ENCODE results near the gene NBAS. TPM values are rescaled to one million over a fixed set of nuclear protein-coding genes. Genes with fewer than 3 reads are reported as not detected.

NBAS gene
- total and polyA plus RNA-seq, 2 of the 4 experiments (the other 2 are of a cell fraction) = 22.3 to 105 TPM

- BruUV-seq (replicated peaks) = no TSS peak
- Histone ChIP-seq H2BK5ac (ENCODE audit: low read depth, low read length, poor library complexity, severe bottlenecking) (no peak overlapping the region), H4K20me1 (ENCODE audit: insufficient read depth, low read length) (no peaks in the 10 kb centered on the region), H4K91ac (ENCODE audit: insufficient read depth, low read depth, low read length) (no peak overlapping the region), H3K36me3 (ENCODE audit: control insufficient read depth, insufficient read depth, low read length) (peaks cover 9% of the 10 kb centered on the region), H3K56ac (ENCODE audit: extremely low read depth, insufficient read depth, low read length) (no peak overlapping the region), H2BK120ac (ENCODE audit: low read depth, low read length) (no peak overlapping the region), H2BK15ac (ENCODE audit: low read depth, low read length) (no peak overlapping the region), H2AK5ac (ENCODE audit: low read depth, low read length) (no peak overlapping the region), H3K4ac (ENCODE audit: low read depth, low read length) (no peak overlapping the region), H3K14ac (replicated peaks; ENCODE audit: low read depth, low read length) (no peak overlapping the region), H4K8ac (ENCODE audit: low read depth in 2 of 2, low read length in 2 of 2) (no peak overlapping the region), H3K4me2 (ENCODE audit: low read depth, low read length) (no peak overlapping the region), H3K4me1 (ENCODE audit: control insufficient read depth, insufficient read depth, low read length) (no peaks in the 10 kb centered on the region), H3K9me1 (ENCODE audit: insufficient read depth, low read length) (0 out of 2 replicates have a peak, but pooled peaks cover 4% of the 10 kb centered on the region), H2AK9ac (replicated peaks; ENCODE audit: low read depth, low read length, poor library complexity) (no peak overlapping the region), H3K18ac (ENCODE audit: low read depth, low read length) (no peak overlapping the region), H2AFZ (replicated peaks; ENCODE audit: low read length, poor library complexity) (no peak overlapping the region), H2BK20ac (ENCODE audit: low read depth, low read length) (no peak overlapping the region), H3K79me1 (ENCODE audit: low read depth in 1 of 2, low read length in 2 of 2) (no peaks in the 10 kb centered on the region; a peak in 1 of 4 replicates), H3K9ac (ENCODE audit: low read depth, low read length) (no peak overlapping the region), H3K9me3 (ENCODE audit: control insufficient read depth, insufficient read depth, low read length) (no peaks in the 10 kb centered on the region), H3K27ac (ENCODE audit: insufficient read depth, low read length) (no peak overlapping the region), H3K27me3 (ENCODE audit: control insufficient read depth, insufficient read depth, low read length) (no peaks in the 10 kb centered on the region), H3K4me3 (ENCODE audit: insufficient read depth, low read depth, low read length) (no peak overlapping the region), H3K23ac (ENCODE audit: low read depth, low read length) (no peak overlapping the region), H4K5ac (ENCODE audit: low read depth, low read length) (no peak overlapping the region)
- ChIA-PET CTCF (no interaction called here), POLR2A (ENCODE audit: unreplicated experiment) (no interaction called here)
- in situ Hi-C loops (cut with MboI; ENCODE audit: low sequenced_read_pairs) = no loop called here
- ATAC-seq (ENCODE audit: low read depth) (no peak), DNase-seq (no peak)
- dilution Hi-C loops (cut with HindIII; ENCODE audit: low sequenced_read_pairs, unreplicated experiment) = no loop called here
- WGBS, 2 experiments (ENCODE audit: extremely low coverage in 2 of 2, insufficient read length in 1 of 2) = no CpG with 5 or more reads among the region's 3 CpGs
- intact Hi-C loops (cut with micrococcal nuclease) = no loop called here
- no peak for TF ChIP-seq SMC3 (IDR thresholded peaks at IDR 0.05; ENCODE audit: low read depth, low read length)
- no peak for TF ChIP-seq RCOR1 (IDR thresholded peaks at IDR 0.05; ENCODE audit: insufficient replicate concordance, low read length)
- no peak for TF ChIP-seq CEBPB (IDR thresholded peaks at IDR 0.05; ENCODE audit: low read depth, low read length)
- no peak for TF ChIP-seq RFX5 (IDR thresholded peaks at IDR 0.05; ENCODE audit: low read depth, low read length)
- no peak for TF ChIP-seq BHLHE40 (IDR thresholded peaks at IDR 0.05; ENCODE audit: low read depth, low read length)
- no peak for TF ChIP-seq RAD21 (IDR thresholded peaks at IDR 0.05; ENCODE audit: low read length)
- no peak for TF ChIP-seq MAFK (IDR thresholded peaks at IDR 0.05; ENCODE audit: low read depth, low read length)
- TF ChIP-seq USF2 (IDR thresholded peaks at IDR 0.05; ENCODE audit: low read depth, low read length) = no peak
- no peak for TF ChIP-seq MAZ (IDR thresholded peaks at IDR 0.05; ENCODE audit: borderline replicate concordance, low read depth, low read length)
- no peak for TF ChIP-seq ELK1 (IDR thresholded peaks at IDR 0.05; ENCODE audit: borderline replicate concordance, low read depth, low read length)
- no peak for TF ChIP-seq POLR2A (IDR thresholded peaks at IDR 0.05; ENCODE audit: low read depth, low read length)
- no peak for TF ChIP-seq NFE2L2 (IDR thresholded peaks at IDR 0.05; ENCODE audit: low read depth, low read length)
- TF ChIP-seq FOS (IDR thresholded peaks at IDR 0.05; ENCODE audit: low read depth, low read length) = no peak
- no peak for TF ChIP-seq MXI1 (IDR thresholded peaks at IDR 0.05; ENCODE audit: borderline replicate concordance, low read depth, low read length)
- TF ChIP-seq CHD1 (IDR thresholded peaks at IDR 0.05; ENCODE audit: low read depth, low read length) = no peak
- no peak for TF ChIP-seq CTCF (conservative IDR thresholded peaks at IDR 0.05; ENCODE audit: low read depth, low read length)
Observed at GRCh38 chr2:15293262-15293937, 267.7 kb downstream of the NBAS start.

Data from IMR-90 (cell line).